ENCODE data around the gene GHSR. TPM values are rescaled to one million over a fixed set of nuclear protein-coding genes. Genes with fewer than 3 reads are reported as not detected.

GHSR gene
- total RNA-seq, result not detected in 2 replicates

- intact Hi-C loops (cut with micrococcal nuclease), result loop anchor here (10.0 kb wide), 1 partner anchor 633 kb away; the partner anchor contains the start of gene PLD1
Measured at GRCh38 chr3:172447611-172448579, at the start of gene GHSR. TSS of gene GHSR (minus strand) at chr3:172448456. CDS start at chr3:172448413, 43 bp downstream.

DNA sequence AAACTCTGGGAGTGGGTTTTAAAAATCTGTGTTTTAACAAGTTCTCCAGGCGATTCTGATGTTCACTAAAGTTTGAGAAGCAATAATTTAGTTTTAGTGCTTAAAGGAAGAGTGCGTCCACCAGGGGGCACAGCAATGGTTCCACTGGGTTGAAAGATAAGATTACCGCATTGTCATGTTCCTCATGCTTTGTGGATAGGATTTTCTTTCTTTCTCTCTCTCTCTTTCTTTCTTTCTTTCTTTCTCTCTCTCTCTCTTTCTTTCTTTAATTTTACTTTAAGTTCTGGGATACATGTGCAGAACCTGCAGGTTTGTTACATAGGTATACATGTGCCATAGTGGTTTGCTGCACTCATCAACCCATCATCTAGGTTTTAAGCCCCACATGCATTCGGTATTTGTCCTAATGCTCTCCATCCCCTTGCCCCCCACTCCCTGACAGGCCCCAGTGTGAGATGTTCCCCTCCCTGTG is 42.0 kb upstream of the GHSR start:
- intact Hi-C loops (cut with micrococcal nuclease), result loop anchor here (1.0 to 2.0 kb wide), 8 partner anchors 13 to 176 kb away; no protein-coding TSS in a partner anchor

DNA sequence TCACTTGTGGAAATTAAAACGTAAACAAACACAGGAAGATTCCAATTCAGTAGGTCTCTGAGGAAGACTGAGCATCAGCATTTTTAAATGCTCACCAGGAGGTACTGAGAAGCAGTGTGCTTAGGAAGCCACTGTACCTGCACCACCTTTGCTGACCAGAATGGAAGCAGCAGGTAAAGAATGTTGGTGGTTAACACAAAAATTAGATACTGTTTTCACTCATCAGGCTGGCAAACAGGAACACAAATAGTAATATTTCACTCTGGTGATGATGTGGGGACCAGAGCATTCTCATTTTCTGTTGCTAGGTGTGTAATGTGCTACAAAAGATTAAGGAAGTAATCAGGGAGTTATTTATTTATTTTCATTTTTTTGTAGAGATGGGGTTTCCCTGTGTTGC is 29.9 kb upstream of the GHSR start:
- intact Hi-C loops (cut with micrococcal nuclease), result loop anchor here (5.0 to 10.0 kb wide), 2 partner anchors 441 to 1573 kb away; partner anchors contain the start of genes EIF5A2 and FNDC3B

DNA sequence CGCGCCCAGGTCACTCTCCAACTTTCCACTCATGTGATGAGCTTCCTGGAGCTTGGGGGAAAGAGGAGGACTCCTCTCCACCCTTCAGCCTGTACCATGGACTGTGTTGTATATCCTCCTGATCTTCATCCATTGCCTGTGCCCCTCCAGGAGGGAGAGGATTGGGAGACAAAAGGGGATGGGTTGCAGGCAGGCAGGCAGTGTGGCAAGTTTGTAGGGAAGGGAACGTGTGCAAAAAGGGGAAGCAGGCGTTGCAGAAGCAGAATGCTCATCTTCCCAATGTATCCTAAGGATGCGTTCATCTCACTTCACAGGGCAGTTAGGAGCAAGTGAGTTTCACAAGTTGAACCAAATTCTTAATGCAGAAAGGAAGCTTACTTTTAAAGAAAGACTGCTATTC is 28.1 kb upstream of the GHSR start:
- intact Hi-C loops (cut with micrococcal nuclease), result loop anchor here (5.0 to 10.0 kb wide), 2 partner anchors 439 to 1572 kb away; partner anchors contain the start of genes EIF5A2 and FNDC3B

GRCh38 chr3:172475703-172476102 is 27.4 kb upstream of the GHSR start:
- intact Hi-C loops (cut with micrococcal nuclease), result loop anchor here (5.0 to 10.0 kb wide), 2 partner anchors 438 to 1571 kb away; partner anchors contain the start of genes EIF5A2 and FNDC3B

DNA sequence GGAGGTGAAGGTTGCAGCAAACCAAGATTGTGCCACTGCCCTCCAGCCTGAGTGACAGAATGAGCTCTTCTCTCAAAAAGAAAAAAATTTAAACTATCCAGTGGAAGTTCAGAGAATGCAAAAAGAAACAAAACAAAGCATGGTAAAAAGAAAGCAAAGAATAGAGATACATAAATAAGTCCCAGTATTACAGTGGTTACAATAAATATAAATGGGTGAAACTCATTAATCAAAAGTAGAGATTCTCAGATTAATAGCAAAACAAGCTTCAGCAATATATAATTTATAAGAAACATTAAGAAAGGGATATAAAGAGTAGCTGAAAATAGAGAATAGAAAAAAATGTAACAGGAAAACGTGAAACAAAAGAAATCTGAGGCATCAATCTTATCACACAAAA is 23.6 kb upstream of the GHSR start:
- intact Hi-C loops (cut with micrococcal nuclease), result loop anchor here (10.0 kb wide), 1 partner anchor 1567 kb away; the partner anchor contains the start of gene EIF5A2

DNA sequence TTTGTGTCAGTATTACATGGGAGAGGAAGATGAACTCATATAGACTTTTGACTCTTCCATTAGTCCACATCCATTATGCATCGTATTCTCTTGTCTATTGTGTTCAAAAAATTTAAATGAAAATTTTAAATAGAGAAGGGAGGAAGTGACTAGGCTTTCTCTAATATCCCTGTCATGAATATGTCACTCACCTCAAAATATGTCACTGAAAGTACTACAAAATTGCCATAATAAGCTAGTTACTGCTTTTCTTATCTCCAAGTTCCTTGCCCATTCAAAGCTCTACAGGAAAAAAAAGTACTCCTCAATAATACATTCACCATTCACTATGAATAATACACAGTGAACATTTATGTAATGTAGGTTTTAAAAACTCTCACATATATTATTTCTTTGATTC is 22.3 kb upstream of the GHSR start:
- intact Hi-C loops (cut with micrococcal nuclease), result loop anchor here (10.0 kb wide), 1 partner anchor 1566 kb away; the partner anchor contains the start of gene EIF5A2

- intact Hi-C loops (cut with micrococcal nuclease), result loop anchor here (5.0 kb wide), 1 partner anchor 750 kb away; no protein-coding TSS in a partner anchor
Measured at GRCh38 chr3:172467170-172467824, 19.0 kb upstream of the GHSR start.

GRCh38 chr3:172466553-172467130 is 18.4 kb upstream of the GHSR start:
- intact Hi-C loops (cut with micrococcal nuclease), result loop anchor here (5.0 kb wide), 1 partner anchor 751 kb away; no protein-coding TSS in a partner anchor

- intact Hi-C loops (cut with micrococcal nuclease), result loop anchor here (5.0 kb wide), 1 partner anchor 752 kb away; no protein-coding TSS in a partner anchor
Measured at GRCh38 chr3:172465281-172465680, 17.0 kb upstream of the GHSR start.

GRCh38 chr3:172464306-172464705 is 16.1 kb upstream of the GHSR start:
- intact Hi-C loops (cut with micrococcal nuclease), result no loop called here

GRCh38 chr3:172461530-172462138 is 13.4 kb upstream of the GHSR start:
- intact Hi-C loops (cut with micrococcal nuclease), result loop anchor here (1.0 to 2.0 kb wide), 7 partner anchors 11 to 206 kb away; partner anchors contain the start of gene TNFSF10

DNA sequence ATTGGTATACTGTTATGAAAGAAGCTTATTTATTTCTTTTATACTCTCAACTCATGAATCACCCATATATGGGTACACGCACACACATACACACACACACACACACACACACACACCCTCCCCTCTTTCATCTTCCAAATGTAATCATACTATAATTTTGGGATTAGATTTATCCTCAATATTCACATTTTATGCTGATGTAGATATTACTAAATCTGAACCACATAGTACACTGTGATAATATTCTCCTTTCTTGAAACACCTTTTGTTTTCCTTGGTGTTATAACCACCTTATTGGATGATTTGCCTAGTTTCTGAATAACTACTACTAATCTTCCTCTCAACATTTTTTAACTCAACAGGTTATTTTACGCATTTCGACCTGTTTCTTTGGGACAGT is 8.1 kb upstream of the GHSR start:
- intact Hi-C loops (cut with micrococcal nuclease), result no loop called here

DNA sequence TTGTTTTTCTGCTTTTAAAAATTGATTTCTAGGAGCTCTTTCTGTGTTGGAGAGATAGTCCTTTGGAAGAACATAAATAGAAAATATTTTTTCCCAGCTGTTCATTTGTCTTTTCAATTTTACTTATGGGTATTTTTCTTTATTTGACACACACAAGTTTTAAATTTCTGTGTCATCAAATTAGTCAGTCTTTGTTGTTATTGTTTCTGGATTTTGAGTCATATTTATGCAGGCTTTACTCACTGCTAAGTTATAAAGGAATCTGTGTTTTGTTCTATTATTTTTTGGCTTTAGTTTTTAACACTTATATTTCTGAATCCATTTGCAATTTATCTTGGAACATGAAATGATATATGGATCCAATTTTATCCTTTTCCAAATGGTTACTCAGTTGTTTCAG is 5.9 kb upstream of the GHSR start:
- intact Hi-C loops (cut with micrococcal nuclease), result no loop called here

DNA sequence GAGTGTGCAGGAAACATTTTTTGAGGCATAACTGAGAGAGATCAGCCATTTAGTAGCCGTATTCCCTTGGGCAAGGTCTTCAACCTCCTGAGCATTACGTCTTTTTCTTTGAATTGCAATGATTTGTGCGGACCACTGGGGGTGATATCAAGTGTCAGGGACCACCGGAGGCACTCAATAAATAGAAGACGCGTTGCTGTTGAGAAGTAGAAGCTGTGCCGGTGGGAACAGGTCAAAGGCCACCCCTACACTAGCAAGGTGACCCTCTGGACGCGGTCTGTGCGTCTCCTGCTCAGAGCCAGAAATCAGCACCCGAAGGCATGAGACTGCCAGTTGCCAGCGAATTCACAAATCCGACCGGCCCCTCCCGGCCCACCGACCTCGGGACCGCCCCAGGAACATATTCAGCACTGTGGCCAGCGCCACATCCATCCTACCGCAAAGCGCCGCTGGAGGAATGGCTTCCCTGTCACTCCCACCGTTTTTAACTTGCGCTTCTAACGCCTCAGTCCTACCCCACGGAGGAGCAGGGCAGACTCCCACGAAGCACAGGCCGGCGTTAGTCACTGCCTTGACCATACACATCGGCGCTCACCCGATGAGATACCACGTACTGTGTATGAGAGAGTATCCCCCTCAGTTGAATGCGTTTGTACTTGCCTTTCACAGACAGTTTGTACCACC is 1.4 kb upstream of the GHSR start:
- intact Hi-C loops (cut with micrococcal nuclease), result loop anchor here (1.0 to 10.0 kb wide), 2 partner anchors 12 to 635 kb away; partner anchors contain the start of gene PLD1

GRCh38 chr3:172448661-172449465 is 607 bp upstream of the GHSR start:
- intact Hi-C loops (cut with micrococcal nuclease), result loop anchor here (10.0 kb wide), 1 partner anchor 634 kb away; the partner anchor contains the start of gene PLD1

DNA sequence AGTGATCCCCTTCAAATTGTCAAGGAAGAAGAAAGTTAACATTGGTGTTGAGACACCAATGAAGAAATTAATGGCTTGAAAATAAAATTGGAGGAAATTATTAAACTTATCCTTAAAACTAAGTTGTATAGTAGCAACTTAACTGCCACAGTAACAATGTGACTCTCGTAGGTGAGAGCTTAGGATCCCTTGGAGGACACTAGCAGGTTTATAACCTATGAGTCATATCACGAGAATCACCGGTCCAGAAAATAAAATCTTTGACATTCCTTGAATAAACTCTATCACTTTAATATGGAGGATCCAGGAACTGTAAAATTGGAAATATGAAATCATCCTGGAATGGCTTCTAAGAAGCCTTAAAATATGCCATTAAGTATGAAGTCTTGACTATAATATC is 2.1 kb downstream of the GHSR start:
- intact Hi-C loops (cut with micrococcal nuclease), result loop anchor here (10.0 kb wide), 1 partner anchor 631 kb away; the partner anchor contains the start of gene PLD1

GRCh38 chr3:172444821-172445220 is 3.4 kb downstream of the GHSR start:
- intact Hi-C loops (cut with micrococcal nuclease), result loop anchor here (10.0 kb wide), 1 partner anchor 630 kb away; the partner anchor contains the start of gene PLD1

DNA sequence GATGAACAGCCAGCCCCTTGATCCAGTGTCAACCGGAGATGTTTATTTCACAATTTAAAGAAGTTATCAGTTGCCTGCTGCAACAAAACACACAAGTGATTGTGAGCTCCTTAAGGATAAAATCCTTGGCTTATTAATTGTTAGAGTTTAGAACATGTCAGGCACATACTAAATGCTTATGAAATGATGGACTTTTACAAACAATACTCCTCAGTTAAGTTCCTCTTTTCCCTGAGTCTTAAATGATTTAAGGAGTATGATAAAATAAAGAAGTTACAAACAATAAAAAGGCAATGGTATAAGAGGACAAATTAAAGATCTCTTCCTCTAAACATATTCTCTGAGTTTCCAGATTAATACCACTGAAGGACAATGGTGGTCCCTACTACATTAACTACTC is 5.7 kb downstream of the GHSR start:
- intact Hi-C loops (cut with micrococcal nuclease), result loop anchor here (10.0 kb wide), 1 partner anchor 628 kb away; the partner anchor contains the start of gene PLD1
